Fibroblast of lung (primary cell): ENCODE measurements around the gene SH2D2A.

Experiments used
- EZH2 ChIP-seq: IDR thresholded peaks from 2 replicates; pipeline ENCODE4 v1.5.1; 2012; ENCODE audit warnings: low read length, control low read depth, mild to moderate bottlenecking; ENCODE audit errors: missing control alignments
- TF ChIP-seq, protein P1 (sequence below), 2 donors: IDR thresholded peaks in 1 of 2; conservative IDR thresholded peaks in 1 of 2; 1 replicate in 1 of 2; 2 replicates in 1 of 2; pipeline ENCODE4 v1.5.1; 2011 to 2012; ENCODE audit warnings: low read length in 2 of 2, control low read depth in 1 of 2, inconsistent platforms in 1 of 2, low read depth in 1 of 2, mild to moderate bottlenecking in 1 of 2

- TF ChIP-seq EZH2, result no peak
- TF ChIP-seq, protein P1, sequence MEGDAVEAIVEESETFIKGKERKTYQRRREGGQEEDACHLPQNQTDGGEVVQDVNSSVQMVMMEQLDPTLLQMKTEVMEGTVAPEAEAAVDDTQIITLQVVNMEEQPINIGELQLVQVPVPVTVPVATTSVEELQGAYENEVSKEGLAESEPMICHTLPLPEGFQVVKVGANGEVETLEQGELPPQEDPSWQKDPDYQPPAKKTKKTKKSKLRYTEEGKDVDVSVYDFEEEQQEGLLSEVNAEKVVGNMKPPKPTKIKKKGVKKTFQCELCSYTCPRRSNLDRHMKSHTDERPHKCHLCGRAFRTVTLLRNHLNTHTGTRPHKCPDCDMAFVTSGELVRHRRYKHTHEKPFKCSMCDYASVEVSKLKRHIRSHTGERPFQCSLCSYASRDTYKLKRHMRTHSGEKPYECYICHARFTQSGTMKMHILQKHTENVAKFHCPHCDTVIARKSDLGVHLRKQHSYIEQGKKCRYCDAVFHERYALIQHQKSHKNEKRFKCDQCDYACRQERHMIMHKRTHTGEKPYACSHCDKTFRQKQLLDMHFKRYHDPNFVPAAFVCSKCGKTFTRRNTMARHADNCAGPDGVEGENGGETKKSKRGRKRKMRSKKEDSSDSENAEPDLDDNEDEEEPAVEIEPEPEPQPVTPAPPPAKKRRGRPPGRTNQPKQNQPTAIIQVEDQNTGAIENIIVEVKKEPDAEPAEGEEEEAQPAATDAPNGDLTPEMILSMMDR (conservative IDR thresholded peaks at IDR 0.05 in 1 of 2, IDR thresholded peaks at IDR 0.05 in 1 of 2; ENCODE audit: low read depth in 1 of 2, low read length in 2 of 2), result no peak
Observed at GRCh38 chr1:156840186-156840897, 23.7 kb upstream of the SH2D2A start.
